ENCODE data around the gene OSM. TPM values are rescaled to one million over a fixed set of nuclear protein-coding genes. Genes with fewer than 3 reads are reported as not detected.

Gene OSM
- total RNA-seq, 2 donors from 2014 or later = not detected

GRCh38 chr22:30289141-30289979, 22.7 kb upstream of the OSM start, which contains the start of gene CASTOR1:
Gene CASTOR1 (minus strand): TSS chr22:30289505. CDS start chr22:30289497, 8 bp downstream.
- peak; percentile 88 for ATAC-seq
- TF ChIP-seq, protein P1, sequence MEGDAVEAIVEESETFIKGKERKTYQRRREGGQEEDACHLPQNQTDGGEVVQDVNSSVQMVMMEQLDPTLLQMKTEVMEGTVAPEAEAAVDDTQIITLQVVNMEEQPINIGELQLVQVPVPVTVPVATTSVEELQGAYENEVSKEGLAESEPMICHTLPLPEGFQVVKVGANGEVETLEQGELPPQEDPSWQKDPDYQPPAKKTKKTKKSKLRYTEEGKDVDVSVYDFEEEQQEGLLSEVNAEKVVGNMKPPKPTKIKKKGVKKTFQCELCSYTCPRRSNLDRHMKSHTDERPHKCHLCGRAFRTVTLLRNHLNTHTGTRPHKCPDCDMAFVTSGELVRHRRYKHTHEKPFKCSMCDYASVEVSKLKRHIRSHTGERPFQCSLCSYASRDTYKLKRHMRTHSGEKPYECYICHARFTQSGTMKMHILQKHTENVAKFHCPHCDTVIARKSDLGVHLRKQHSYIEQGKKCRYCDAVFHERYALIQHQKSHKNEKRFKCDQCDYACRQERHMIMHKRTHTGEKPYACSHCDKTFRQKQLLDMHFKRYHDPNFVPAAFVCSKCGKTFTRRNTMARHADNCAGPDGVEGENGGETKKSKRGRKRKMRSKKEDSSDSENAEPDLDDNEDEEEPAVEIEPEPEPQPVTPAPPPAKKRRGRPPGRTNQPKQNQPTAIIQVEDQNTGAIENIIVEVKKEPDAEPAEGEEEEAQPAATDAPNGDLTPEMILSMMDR (IDR thresholded peaks at IDR 0.05) = peak in 1 of 7 experiments; percentile 6
- peak; percentile 57 to 85 (median 61) for TF ChIP-seq POLR2A (IDR thresholded peaks at IDR 0.05)
- 0% methylated on average over 6 to 81 of the region's 85 CpGs for WGBS, 2 donors
- peak; percentile 99 for DNase-seq
- H3K4me3 ChIP-seq = peak within 1 kb of the TSS; percentile 50 to 74
- H3K36me3 ChIP-seq (replicated peaks in 1 of 2; ENCODE audit: insufficient read depth in 1 of 2, low read depth in 2 of 2) = peaks cover 0 to 6% of the 10 kb centered on the region in 2 donors
- peaks cover 38% of the 10 kb centered on the region for H3K4me1 ChIP-seq
- intact Hi-C loops (cut with DNase I) = no loop called here
- no peaks in the 10 kb centered on the region for H3K9me3 ChIP-seq
- H3K27ac ChIP-seq = peak within 1 kb of the TSS; percentile 85 to 90 (median 88)
- H3K27me3 ChIP-seq = no peaks in the 10 kb centered on the region

DNA sequence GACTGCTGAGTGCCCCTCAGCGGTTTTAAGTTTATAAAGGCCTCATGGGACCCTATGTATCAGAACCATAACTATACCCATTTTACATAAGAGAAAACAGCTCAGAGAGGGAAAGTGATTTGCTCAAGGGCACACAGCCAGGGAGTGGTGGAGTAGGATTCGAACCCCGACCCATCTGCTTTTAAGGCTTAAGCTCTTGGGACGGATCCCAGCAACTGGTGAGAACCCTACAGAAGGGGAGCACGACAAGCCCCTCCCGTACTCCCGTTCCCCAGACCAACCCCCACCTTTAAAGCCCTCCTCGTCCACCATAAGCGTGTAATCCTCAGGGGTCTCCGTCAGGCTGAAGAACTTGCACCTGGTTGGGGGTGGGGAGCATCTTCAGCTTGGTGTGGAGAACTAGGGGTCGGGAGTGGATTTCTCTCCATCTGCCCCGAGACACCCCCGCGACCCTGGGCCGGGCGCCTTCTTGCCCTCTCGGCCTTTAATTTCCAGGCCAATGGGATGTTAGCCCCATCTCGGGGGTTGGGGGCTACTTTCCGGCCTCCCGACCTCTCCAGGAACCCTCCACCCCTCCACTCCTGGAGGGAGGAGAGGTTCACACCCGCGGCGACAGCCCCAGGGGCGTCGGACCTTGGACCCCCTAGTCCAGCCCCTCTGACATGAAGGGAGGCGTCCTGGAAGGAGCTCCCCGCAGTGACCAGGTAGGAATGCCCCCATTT, 21.9 kb upstream of the OSM start:
- H3K4me3 ChIP-seq = peak overlapping the region; percentile 50 to 74
- WGBS, 2 donors = 14 to 36% methylated on average over 10 to 27 of the region's 27 CpGs
- H3K36me3 ChIP-seq (replicated peaks in 1 of 2; ENCODE audit: insufficient read depth in 1 of 2, low read depth in 2 of 2) = peaks cover 0 to 2% of the 10 kb centered on the region in 2 donors
- intact Hi-C loops (cut with DNase I) = no loop called here
- no peaks in the 10 kb centered on the region for H3K9me3 ChIP-seq
- H3K27ac ChIP-seq = peak overlapping the region; percentile 85 to 90 (median 88)
- DNase-seq (no peak), ATAC-seq (no peak)
- H3K27me3 ChIP-seq = no peaks in the 10 kb centered on the region
- TF ChIP-seq, protein P1 (IDR thresholded peaks at IDR 0.05) = no peak
- TF ChIP-seq POLR2A (IDR thresholded peaks at IDR 0.05) = peak in 1 of 3 donors; percentile 8
- peaks cover 38% of the 10 kb centered on the region for H3K4me1 ChIP-seq

DNA sequence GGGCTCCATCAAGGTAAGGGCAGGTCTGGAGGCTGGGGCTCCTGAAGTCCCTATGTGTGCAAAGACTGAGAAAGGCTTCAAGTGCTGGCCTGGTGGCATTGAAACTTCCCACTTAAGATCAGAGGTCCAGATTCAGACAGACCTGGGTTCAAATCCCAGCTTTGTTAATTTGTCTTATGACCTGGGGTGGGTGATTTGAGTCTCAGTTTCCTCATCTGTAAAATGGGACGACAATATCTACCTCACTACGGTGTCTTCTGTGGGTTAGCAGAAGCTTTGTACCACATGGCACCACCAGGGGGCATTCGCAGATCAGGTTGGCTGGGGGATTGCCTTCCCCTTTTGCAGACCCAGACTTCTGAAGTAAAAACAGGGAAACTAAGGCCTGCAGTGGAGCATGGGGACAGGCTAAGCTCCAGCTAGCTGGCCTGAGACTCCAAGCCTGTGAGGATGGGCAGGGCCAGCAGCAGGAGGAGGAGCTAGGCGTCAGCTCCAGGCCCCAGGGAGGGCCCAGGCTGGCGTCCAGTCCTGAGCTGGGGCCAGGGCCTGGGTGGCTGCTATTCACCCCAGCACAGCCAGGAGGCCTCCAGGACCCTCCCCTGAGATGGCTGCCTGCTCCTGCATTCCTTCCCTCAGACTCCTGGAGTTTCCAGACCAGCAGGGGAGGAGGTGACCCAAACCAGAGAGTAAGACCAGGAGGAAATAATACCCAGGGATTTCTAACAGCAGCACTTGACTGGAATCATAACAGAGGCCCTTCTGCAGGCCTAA, 21.2 kb upstream of the OSM start:
- peak; percentile 85 to 90 (median 88) for DNase-seq
- H3K9me3 ChIP-seq = no peaks in the 10 kb centered on the region
- intact Hi-C loops (cut with DNase I) = no loop called here
- H3K27me3 ChIP-seq = no peaks in the 10 kb centered on the region
- peaks cover 0 to 1% of the 10 kb centered on the region in 2 donors for H3K36me3 ChIP-seq (replicated peaks in 1 of 2; ENCODE audit: insufficient read depth in 1 of 2, low read depth in 2 of 2)
- peak; percentile 57 for ATAC-seq
- no peak overlapping the region for H3K4me3 ChIP-seq
- peaks cover 38% of the 10 kb centered on the region for H3K4me1 ChIP-seq
- WGBS, 2 donors = 9 to 10% methylated on average over 3 to 5 of the region's 5 CpGs
- TF ChIP-seq POLR2A (IDR thresholded peaks at IDR 0.05) = peak in 2 of 3 donors; percentile 32 to 47
- TF ChIP-seq, protein P1 (IDR thresholded peaks at IDR 0.05) = peak; percentile 54 to 86 (median 66)
- peak overlapping the region; percentile 85 to 90 (median 88) for H3K27ac ChIP-seq

DNA sequence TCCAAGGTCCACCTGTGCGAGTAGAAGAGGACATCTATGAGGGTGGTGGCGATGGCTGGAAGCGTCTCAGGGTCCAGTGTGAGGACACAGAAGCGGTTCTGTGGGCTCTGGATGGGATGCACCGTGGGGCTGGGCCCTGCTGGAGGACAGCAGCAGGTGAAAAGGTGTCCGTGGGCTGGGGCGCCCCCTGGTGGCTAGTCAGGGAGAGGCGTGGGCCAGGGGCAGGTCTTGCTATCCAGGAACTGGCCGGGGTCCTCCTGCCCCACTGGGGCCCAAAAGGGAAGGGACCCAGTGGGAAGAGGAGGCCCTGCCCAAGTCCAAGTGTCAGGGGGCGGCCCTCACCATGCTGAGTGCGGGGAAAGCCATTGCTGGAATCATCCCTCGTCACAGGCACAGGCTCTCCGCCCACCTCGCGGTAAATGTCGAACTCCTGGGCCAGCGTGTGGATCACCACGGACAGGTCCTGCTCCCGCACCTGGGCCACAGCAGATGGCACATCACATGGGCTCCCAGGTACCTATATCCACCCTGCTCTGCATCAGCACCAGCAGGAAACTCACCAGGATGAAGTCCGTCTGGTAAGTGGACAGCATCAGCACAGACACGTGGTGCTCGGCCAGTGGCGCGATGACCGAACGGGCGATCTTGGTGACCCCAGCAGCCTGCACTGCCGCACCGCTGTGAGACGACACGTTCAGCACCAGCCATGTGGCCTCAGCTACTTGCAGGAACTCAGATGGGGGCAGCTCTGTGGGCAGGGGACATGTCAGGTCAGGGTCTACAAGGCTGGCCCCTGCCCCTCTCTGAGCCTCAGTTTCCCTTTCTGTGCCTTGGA, 20.4 kb upstream of the OSM start:
- Histone ChIP-seq H3K27me3 (no peaks in the 10 kb centered on the region), H3K4me1 (peaks cover 37% of the 10 kb centered on the region)
- no peak for TF ChIP-seq POLR2A (IDR thresholded peaks at IDR 0.05)
- TF ChIP-seq, protein P1 (IDR thresholded peaks at IDR 0.05) = peak; percentile 65 to 84 (median 78)

More for the DNA sequence above, 20.4 kb upstream of the OSM start:
- DNase-seq = peak; percentile 65 to 75 (median 72)
- no peaks in the 10 kb centered on the region for H3K36me3 ChIP-seq (replicated peaks in 1 of 2; ENCODE audit: insufficient read depth in 1 of 2, low read depth in 2 of 2)
- intact Hi-C loops (cut with DNase I) = no loop called here
- no peak overlapping the region for H3K27ac ChIP-seq
- H3K4me3 ChIP-seq = no peak overlapping the region
- no peak for ATAC-seq
- WGBS, 2 donors = 51 to 56% methylated on average over 12 to 31 of the region's 31 CpGs
- H3K9me3 ChIP-seq = no peaks in the 10 kb centered on the region

All from body of pancreas (tissue), 4 donors.